SK-N-SH (cell line): ENCODE measurements around the gene EHD2. TPM values are rescaled to one million over a fixed set of nuclear protein-coding genes. Genes with fewer than 3 reads are reported as not detected.

ENCODE experiments used
- CTCF ChIA-PET: fragments of 300-600, 350-600 bp; formaldehyde crosslinking; extraction: SDS; loops from one replicate; lab custom pipeline; 2021; lab: Yijun Ruan, JAX
- POLR2A ChIA-PET: fragments of 350-600 bp; sonication (Branson Sonifier 250); formaldehyde crosslinking; extraction: SDS; loops from one replicate; lab custom pipeline; 2020; ENCODE audit warnings: antibody characterized with exemption, inconsistent platforms; lab: Yijun Ruan, JAX
- DNase-seq: peaks from one replicate; pipeline ENCODE4 v3.0.0; 2012
- H2AFZ ChIP-seq: fragments of 200-600 bp; sonication (generic); 2 replicates; pipeline ENCODE4 v1.8.1; 2016; ENCODE audit warnings: antibody characterized with exemption, mild to moderate bottlenecking, low read depth
- H3F3A ChIP-seq: fragments of 200-600 bp; sonication (generic); replicated peaks from 2 replicates; pipeline ENCODE3; 2016; ENCODE audit warnings: antibody characterized with exemption, mild to moderate bottlenecking; ENCODE audit not compliant: insufficient read depth
- H3K27ac ChIP-seq, 2 experiments: fragments of 200-500 bp in 1 of 2; fragments of 200-600 bp in 1 of 2; sonication (Bioruptor generic) in 1 of 2; sonication (generic), shearing (Covaris generic) in 1 of 2; 2 replicates each; pipeline versions ENCODE4 v1.5.1 to v1.6.1; 2014 to 2016; ENCODE audit warnings: low read depth in 2 of 2, inconsistent platforms in 1 of 2, low read length in 1 of 2, mild to moderate bottlenecking in 1 of 2, mixed read lengths in 1 of 2
- H3K27me3 ChIP-seq: fragments of 200-600 bp; sonication (generic), shearing (Covaris generic); 2 replicates; pipeline ENCODE4 v1.6.1; 2016; ENCODE audit warnings: mixed run types; ENCODE audit not compliant: insufficient read depth
- H3K36me3 ChIP-seq, 2 experiments: fragments of 200-500 bp in 1 of 2; fragments of 200-600 bp in 1 of 2; sonication (Bioruptor generic) in 1 of 2; sonication (generic) in 1 of 2; replicated peaks in 1 of 2; 2 replicates each; pipeline versions ENCODE3 to v1.5.1; 2014 to 2016; ENCODE audit warnings: low read length in 1 of 2, mild to moderate bottlenecking in 1 of 2; ENCODE audit not compliant: insufficient read depth in 2 of 2, control insufficient read depth in 1 of 2
- H3K4me1 ChIP-seq, 2 experiments: fragments of 200-500 bp in 1 of 2; fragments of 200-600 bp in 1 of 2; sonication (Bioruptor generic) in 1 of 2; sonication (generic), shearing (Covaris generic) in 1 of 2; 2 replicates each; pipeline versions ENCODE4 v1.5.1 to v1.6.1; 2014 to 2016; ENCODE audit warnings: low read depth in 1 of 2, low read length in 1 of 2, mixed run types in 1 of 2; ENCODE audit not compliant: insufficient read depth in 2 of 2, control insufficient read depth in 1 of 2
- H3K4me2 ChIP-seq: fragments of 200-600 bp; sonication (generic), shearing (Covaris generic); 2 replicates; pipeline ENCODE4 v1.6.1; 2017; ENCODE audit warnings: mixed run types
- H3K4me3 ChIP-seq, 2 experiments: fragments of 200-500 bp in 1 of 2; fragments of 200-600 bp in 1 of 2; sonication (Bioruptor generic) in 1 of 2; sonication (generic), shearing (Covaris generic) in 1 of 2; 2 replicates each; pipeline versions ENCODE4 v1.5.1 to v1.8.1; 2014 to 2016; ENCODE audit warnings: low read depth in 2 of 2, inconsistent platforms in 1 of 2, low read length in 1 of 2, mild to moderate bottlenecking in 1 of 2, mixed read lengths in 1 of 2, moderate library complexity in 1 of 2
- H3K79me2 ChIP-seq: fragments of 200-600 bp; sonication (generic); 2 replicates; pipeline ENCODE4 v1.8.1; 2017; ENCODE audit warnings: mild to moderate bottlenecking; ENCODE audit not compliant: insufficient read depth
- H3K9ac ChIP-seq: fragments of 200-600 bp; sonication (generic); 2 replicates; pipeline ENCODE4 v1.6.1; 2017; ENCODE audit warnings: mixed run types
- H3K9me2 ChIP-seq: fragments of 200-600 bp; sonication (generic); 2 replicates; pipeline ENCODE4 v1.6.1; 2017; ENCODE audit warnings: mixed run types
- H3K9me3 ChIP-seq: fragments of 200-600 bp; sonication (generic); 2 replicates; pipeline ENCODE4 v1.6.1; 2017; ENCODE audit warnings: mixed run types, mild to moderate bottlenecking, moderate library complexity
- H4K20me1 ChIP-seq: fragments of 200-600 bp; sonication (generic); 2 replicates; pipeline ENCODE4 v1.6.1; 2017; ENCODE audit warnings: mild to moderate bottlenecking, mixed run types; ENCODE audit not compliant: insufficient read depth
- CHD2 ChIP-seq: fragments of 150-350 bp; IDR thresholded peaks from 2 replicates; pipeline ENCODE4 v1.6.1; 2018; ENCODE audit warnings: low read length; ENCODE audit not compliant: partially characterized antibody
- ELF1 ChIP-seq: IDR thresholded peaks from 2 replicates; pipeline ENCODE4 v1.4.0; 2012
- EP300 ChIP-seq, 2 experiments: IDR thresholded peaks; 2 replicates each; pipeline versions ENCODE4 v1.4.0 to v1.6.1; 2012; ENCODE audit warnings: borderline replicate concordance in 1 of 2, low read depth in 1 of 2, low read length in 1 of 2
- FOSL2 ChIP-seq: IDR thresholded peaks from 2 replicates; pipeline ENCODE4 v1.4.0; 2012; ENCODE audit warnings: low read depth, mild to moderate bottlenecking, moderate library complexity, borderline replicate concordance
- FOXM1 ChIP-seq: IDR thresholded peaks from 2 replicates; pipeline ENCODE4 v1.4.0; 2012; ENCODE audit warnings: low read depth, mild to moderate bottlenecking
- GABPA ChIP-seq: IDR thresholded peaks from 2 replicates; pipeline ENCODE4 v1.4.0; 2012; ENCODE audit warnings: low read depth, mild to moderate bottlenecking
- MAX ChIP-seq: IDR thresholded peaks from 2 replicates; pipeline ENCODE4 v1.4.0; 2012; ENCODE audit warnings: low read depth
- MEF2A ChIP-seq: IDR thresholded peaks from 2 replicates; pipeline ENCODE4 v1.4.0; 2012; ENCODE audit warnings: low read depth, borderline replicate concordance
- MXI1 ChIP-seq: IDR thresholded peaks from 2 replicates; pipeline ENCODE4 v1.6.1; 2012; ENCODE audit warnings: mild to moderate bottlenecking, low read depth, low read length, improper control_type of control experiment
- POLR2AphosphoS5 ChIP-seq: IDR thresholded peaks from 2 replicates; pipeline ENCODE4 v1.6.1; 2012; ENCODE audit warnings: low read depth, low read length
- RAD21 ChIP-seq: IDR thresholded peaks from 2 replicates; pipeline ENCODE4 v1.6.1; 2012; ENCODE audit warnings: mild to moderate bottlenecking, low read length
- RCOR1 ChIP-seq: fragments of 150-350 bp; IDR thresholded peaks from 2 replicates; pipeline ENCODE4 v1.6.1; 2017; ENCODE audit warnings: antibody characterized with exemption, low read length
- RXRA ChIP-seq: IDR thresholded peaks from 2 replicates; pipeline ENCODE4 v1.4.0; 2012; ENCODE audit warnings: low read depth, mild to moderate bottlenecking, borderline replicate concordance
- TEAD4 ChIP-seq: IDR thresholded peaks from 2 replicates; pipeline ENCODE4 v1.4.0; 2012; ENCODE audit warnings: mild to moderate bottlenecking, borderline replicate concordance; ENCODE audit not compliant: insufficient read depth
- YY1 ChIP-seq: IDR thresholded peaks from 2 replicates; pipeline ENCODE4 v1.4.0; 2012; ENCODE audit warnings: low read depth, mild to moderate bottlenecking
- ZBTB33 ChIP-seq: IDR thresholded peaks from 2 replicates; pipeline ENCODE4 v1.4.0; 2012; ENCODE audit warnings: low read depth, borderline replicate concordance
- WGBS: methylation state at CpG from one replicate; pipeline ENCODE4 v1.1.6; 2017; ENCODE audit warnings: low lambda C conversion rate; 5-methylcytosine and 5-hydroxymethylcytosine counted together
- polyA plus RNA-seq, 3 experiments: library from polyadenylated mRNA; depleted of rRNA; stranded (reverse); fragments of >200 nt; gene quantifications; 2 replicates each; pipeline ENCODE4 v1.2.3, GENCODE V29; 2012

Gene EHD2
- polyA plus RNA-seq, 1 of the 3 experiments (the other 2 are of a cell fraction) = 55.5 TPM

- H3K9me2 ChIP-seq = no peaks in the 10 kb centered on the region
- no peak for TF ChIP-seq MEF2A
- TF ChIP-seq FOSL2 = no peak
- no peak for TF ChIP-seq EP300 (IDR thresholded peaks at IDR 0.05; ENCODE audit: borderline replicate concordance in 1 of 2, low read depth in 1 of 2, low read length in 1 of 2)
- no peak for TF ChIP-seq ELF1
- TF ChIP-seq MAX = no peak
- TF ChIP-seq RXRA = no peak
- no peak for TF ChIP-seq POLR2AphosphoS5
- TF ChIP-seq ZBTB33 = no peak
- no peak for TF ChIP-seq RCOR1
- TF ChIP-seq FOXM1 = no peak
- TF ChIP-seq TEAD4 = no peak
- no peak for TF ChIP-seq CHD2
- no peak for TF ChIP-seq RAD21
- no peak overlapping the region for H2AFZ ChIP-seq
- no peaks in the 10 kb centered on the region for H3K9me3 ChIP-seq
- H3K36me3 ChIP-seq = peaks cover 5 to 15% of the 10 kb centered on the region in 2 experiments
- no peak overlapping the region for H3K4me3 ChIP-seq
- no peaks in the 10 kb centered on the region for H3K4me1 ChIP-seq
- WGBS = 95% methylated on average over 44 of the region's 90 CpGs
- peaks cover 5% of the 10 kb centered on the region; the same call in 1 of the 2 replicates for H3K79me2 ChIP-seq
- peaks cover under 1% of the 10 kb centered on the region for H3F3A ChIP-seq
- H3K27ac ChIP-seq = no peak overlapping the region
- H3K4me2 ChIP-seq = no peak overlapping the region
- ChIA-PET POLR2A (no interaction called here), CTCF (interaction anchor here (3.2 kb wide), 1 partner anchor 17 kb away, joined by 15 read pairs; no protein-coding TSS in a partner anchor)
- H4K20me1 ChIP-seq = peaks cover 6% of the 10 kb centered on the region; the same call in 1 of the 2 replicates
- no peak overlapping the region for H3K9ac ChIP-seq
- DNase-seq = no peak
- no peaks in the 10 kb centered on the region for H3K27me3 ChIP-seq
Observed at GRCh38 chr19:47679922-47680857, 33.0 kb upstream of the EHD2 start.

- CTCF ChIA-PET = no interaction called here
- no peak overlapping the region for H3K4me3 ChIP-seq
- POLR2A ChIA-PET = no interaction called here
Observed at GRCh38 chr19:47680858-47681332, 32.3 kb upstream of the EHD2 start.

More at GRCh38 chr19:47680858-47681332, 32.3 kb upstream of the EHD2 start:
- Histone ChIP-seq H3K9ac (no peak overlapping the region), H3K27ac (no peak overlapping the region), H3F3A (no peaks in the 10 kb centered on the region), H3K36me3 (peaks cover 5 to 14% of the 10 kb centered on the region in 2 experiments), H3K9me2 (no peaks in the 10 kb centered on the region), H2AFZ (no peak overlapping the region), H3K9me3 (no peaks in the 10 kb centered on the region), H4K20me1 (peaks cover 6% of the 10 kb centered on the region; the same call in 1 of the 2 replicates), H3K4me2 (no peak overlapping the region), H3K79me2 (peaks cover 5% of the 10 kb centered on the region; the same call in 1 of the 2 replicates), H3K4me1 (no peaks in the 10 kb centered on the region), H3K27me3 (no peaks in the 10 kb centered on the region)
- WGBS = 90% methylated on average over 12 of the region's 34 CpGs
- TF ChIP-seq YY1 (no peak), ELF1 (no peak), MXI1 (no peak), GABPA (no peak), RXRA (no peak)
- DNase-seq = peak; percentile 43
